A549 treated with Mapracorat at 1 μM for 4 hours (cell line): Measurements from ENCODE around the gene PITPNM3. TPM values are rescaled to one million over a fixed set of nuclear protein-coding genes. Genes with fewer than 3 reads are reported as not detected.

Experiments used
- total RNA-seq: library from RNA; stranded (reverse); fragments of 200-300 nt; extraction: Qiagen RNA extraction; gene quantifications from 5 replicates; pipeline ENCODE4 v1.2.3, GENCODE V29; 2022

The PITPNM3 gene
- total RNA-seq, result 1.7 to 2.8 TPM (median 2.2 TPM) in 5 replicates

GRCh38 chr17:6556121-6557039 is at the start of gene PITPNM3:
Gene PITPNM3 (minus strand): TSS chr17:6556555. CDS start chr17:6556406, 149 bp downstream.

GRCh38 chr17:6443692-6444570 is 112.4 kb downstream of the PITPNM3 start, which contains the start of gene PIMREG:
Gene PIMREG (plus strand): TSS chr17:6444455. CDS start chr17:6445111, 656 bp downstream.

GRCh38 chr17:6435051-6435450 is 121.3 kb downstream of the PITPNM3 start, which contains the start of gene AIPL1:
Gene AIPL1 (minus strand): TSS chr17:6435121. CDS start chr17:6435104, 17 bp downstream.

Other genes starting within 250 kb of the PITPNM3 start
- gene AIPL1, start 121.4 kb downstream of the PITPNM3 start, total RNA-seq, result not detected in 5 replicates
- gene PIMREG, start 112.1 kb downstream of the PITPNM3 start, total RNA-seq, result 42.0 to 50.8 TPM (median 48.6 TPM) in 5 replicates
- 17.5 to 20.8 TPM (median 19.1 TPM) in 5 replicates for gene KIAA0753, start 84.2 kb upstream of the PITPNM3 start, total RNA-seq
- gene TXNDC17, start 84.5 kb upstream of the PITPNM3 start, total RNA-seq, result 404 to 457 TPM (median 423 TPM) in 5 replicates
- 22.7 to 35.1 TPM (median 31.9 TPM) in 5 replicates for gene MED31, start 95.0 kb upstream of the PITPNM3 start, total RNA-seq
- 1.7 to 3.5 TPM (median 2.6 TPM) in 5 replicates for gene C17orf100, start 95.2 kb upstream of the PITPNM3 start, total RNA-seq
- 0.06 to 0.54 TPM (median 0.27 TPM) in 5 replicates for gene SLC13A5, start 156.8 kb upstream of the PITPNM3 start, total RNA-seq
- 0.10 TPM in 1 of 5 replicates, not detected in the others for gene XAF1, start 199.5 kb upstream of the PITPNM3 start, total RNA-seq
- gene FBXO39, start 219.7 kb upstream of the PITPNM3 start, total RNA-seq, result not detected in 5 replicates